HG02884 (cell line): ENCODE data around the gene TMEM86B.
A peak's percentile ranks its signal among the peaks of the same experiment; 100 is the strongest.

Experiments used
- ATAC-seq: cut with Tn5 transposase; IDR thresholded peaks from one replicate; pipeline ENCODE4 v1.9.1; 2021; ENCODE audit warnings: mild to moderate bottlenecking, moderate library complexity; ENCODE audit not compliant: unreplicated experiment

TMEM86B gene

GRCh38 chr19:55179606-55180484, 48.7 kb downstream of the TMEM86B start, which contains the start of gene SYT5:
Gene SYT5 (minus strand): TSS chr19:55180289. CDS start chr19:55179041, 1,248 bp downstream.
- ATAC-seq = no peak

DNA sequence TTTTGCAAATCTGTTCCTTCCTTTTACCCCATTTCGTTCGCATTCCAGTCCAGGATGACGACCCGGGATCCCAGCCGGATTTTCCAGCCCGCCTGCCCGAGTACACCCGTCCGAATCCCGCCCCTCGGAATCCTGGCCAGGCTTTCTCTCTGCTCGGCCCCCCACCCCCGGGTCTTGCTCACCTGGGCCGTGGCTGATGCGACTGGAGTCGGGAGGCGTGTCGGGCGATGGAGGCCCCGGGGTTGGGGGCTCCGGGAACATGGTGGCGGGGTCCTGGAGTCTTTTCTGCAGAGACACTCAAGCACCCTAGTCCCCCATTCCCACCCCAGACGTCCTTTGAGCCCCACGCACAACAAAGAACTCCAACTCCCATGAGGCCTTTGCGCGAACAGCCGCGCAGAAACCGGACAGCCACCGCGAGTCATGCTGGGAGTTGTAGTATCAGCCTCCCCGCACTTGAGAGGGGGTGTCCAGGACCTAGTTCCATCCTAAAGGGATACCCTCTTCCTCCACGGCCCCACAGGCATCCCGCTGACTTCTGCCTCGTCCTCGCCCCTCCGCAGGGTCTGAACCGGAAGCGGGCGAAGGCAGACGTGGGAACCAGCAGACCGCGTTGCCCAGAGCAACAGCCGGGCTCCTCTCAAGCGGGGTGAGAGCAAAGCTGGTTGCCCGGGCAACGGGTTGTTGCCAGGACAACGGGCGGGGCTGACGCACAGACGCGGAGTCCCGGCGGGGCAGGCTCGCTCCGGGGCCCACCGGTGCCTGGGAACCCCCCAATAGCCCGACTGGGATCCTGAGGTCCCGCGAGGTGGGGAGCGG, 49.6 kb downstream of the TMEM86B start:
- peak; percentile 76 for ATAC-seq
